ENCODE results near the gene TMPRSS4. TPM values are rescaled to one million over a fixed set of nuclear protein-coding genes. Genes with fewer than 3 reads are reported as not detected.

The TMPRSS4 gene
- total RNA-seq, 4 donors from 2014 or later, result 0.56 to 4.6 (median 1.3) TPM

DNA sequence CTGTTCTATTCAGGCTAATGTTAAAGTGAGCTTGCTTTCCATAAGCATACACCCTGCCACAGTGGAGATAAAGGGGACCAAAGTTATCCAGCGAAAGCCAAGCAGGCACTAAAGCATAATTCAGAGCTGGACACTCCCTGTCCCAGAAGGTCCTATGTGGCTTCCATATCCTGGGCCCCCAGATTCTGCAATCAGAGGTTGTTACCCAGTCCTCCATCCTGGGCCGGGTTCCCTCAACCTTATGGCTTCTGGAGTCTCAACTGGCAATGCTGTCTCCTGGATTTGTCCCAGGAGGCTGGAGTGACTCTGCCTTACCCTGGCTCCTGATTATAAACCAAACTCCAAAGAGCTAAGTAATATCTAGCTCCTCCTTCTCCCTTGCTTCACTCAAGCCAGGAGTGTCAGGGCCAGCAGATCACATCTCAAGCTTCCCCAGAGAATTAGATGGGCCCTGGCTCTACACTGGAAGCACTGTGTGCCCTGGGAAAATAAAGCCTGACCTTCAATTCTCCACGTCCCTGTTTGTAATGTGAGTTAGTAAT is 23.9 kb downstream of the TMPRSS4 start:
- WGBS, 2 donors, result 64 to 67% methylated on average over 3 of the region's 3 CpGs
- TF ChIP-seq, protein P1, sequence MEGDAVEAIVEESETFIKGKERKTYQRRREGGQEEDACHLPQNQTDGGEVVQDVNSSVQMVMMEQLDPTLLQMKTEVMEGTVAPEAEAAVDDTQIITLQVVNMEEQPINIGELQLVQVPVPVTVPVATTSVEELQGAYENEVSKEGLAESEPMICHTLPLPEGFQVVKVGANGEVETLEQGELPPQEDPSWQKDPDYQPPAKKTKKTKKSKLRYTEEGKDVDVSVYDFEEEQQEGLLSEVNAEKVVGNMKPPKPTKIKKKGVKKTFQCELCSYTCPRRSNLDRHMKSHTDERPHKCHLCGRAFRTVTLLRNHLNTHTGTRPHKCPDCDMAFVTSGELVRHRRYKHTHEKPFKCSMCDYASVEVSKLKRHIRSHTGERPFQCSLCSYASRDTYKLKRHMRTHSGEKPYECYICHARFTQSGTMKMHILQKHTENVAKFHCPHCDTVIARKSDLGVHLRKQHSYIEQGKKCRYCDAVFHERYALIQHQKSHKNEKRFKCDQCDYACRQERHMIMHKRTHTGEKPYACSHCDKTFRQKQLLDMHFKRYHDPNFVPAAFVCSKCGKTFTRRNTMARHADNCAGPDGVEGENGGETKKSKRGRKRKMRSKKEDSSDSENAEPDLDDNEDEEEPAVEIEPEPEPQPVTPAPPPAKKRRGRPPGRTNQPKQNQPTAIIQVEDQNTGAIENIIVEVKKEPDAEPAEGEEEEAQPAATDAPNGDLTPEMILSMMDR (IDR thresholded peaks at IDR 0.05), result no peak
- TF ChIP-seq POLR2A (IDR thresholded peaks at IDR 0.05), result no peak
- H3K4me3 ChIP-seq (ENCODE audit: low read depth, poor library complexity, severe bottlenecking), result no peak overlapping the region
- DNase-seq (ENCODE audit: low spot score in 2 of 2), result no peak
- intact Hi-C loops (cut with DNase I; ENCODE audit: low total_unique reads), result no loop called here

DNA sequence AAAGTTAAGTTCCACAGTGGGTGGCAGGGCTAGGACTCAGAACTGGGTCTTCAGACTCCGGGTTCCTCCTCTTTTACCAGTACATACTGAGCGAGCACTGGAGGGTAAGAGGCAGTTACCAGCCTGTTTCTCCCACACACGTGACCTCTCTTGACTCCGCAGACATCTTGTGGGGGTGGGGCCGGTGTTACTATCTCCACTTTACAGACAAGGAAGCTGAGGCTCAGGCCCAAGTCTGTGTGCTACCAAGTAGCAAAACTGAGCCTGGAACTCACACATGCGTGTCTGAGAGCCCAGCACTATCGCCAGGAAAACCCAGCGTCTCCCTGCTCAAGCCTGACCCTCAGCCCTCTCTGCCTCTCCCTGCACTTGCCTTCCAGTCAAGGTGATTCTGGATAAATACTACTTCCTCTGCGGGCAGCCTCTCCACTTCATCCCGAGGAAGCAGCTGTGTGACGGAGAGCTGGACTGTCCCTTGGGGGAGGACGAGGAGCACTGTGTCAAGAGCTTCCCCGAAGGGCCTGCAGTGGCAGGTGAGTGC is 25.9 kb downstream of the TMPRSS4 start:
- WGBS, 2 donors, result 79 to 82% methylated on average over 13 of the region's 13 CpGs
- no peak for TF ChIP-seq POLR2A (IDR thresholded peaks at IDR 0.05)
- TF ChIP-seq, protein P1 (IDR thresholded peaks at IDR 0.05), result no peak
- intact Hi-C loops (cut with DNase I; ENCODE audit: low total_unique reads), result no loop called here
- no peak for DNase-seq (ENCODE audit: low spot score in 2 of 2)
- H3K4me3 ChIP-seq (ENCODE audit: low read depth, poor library complexity, severe bottlenecking), result no peak overlapping the region

DNA sequence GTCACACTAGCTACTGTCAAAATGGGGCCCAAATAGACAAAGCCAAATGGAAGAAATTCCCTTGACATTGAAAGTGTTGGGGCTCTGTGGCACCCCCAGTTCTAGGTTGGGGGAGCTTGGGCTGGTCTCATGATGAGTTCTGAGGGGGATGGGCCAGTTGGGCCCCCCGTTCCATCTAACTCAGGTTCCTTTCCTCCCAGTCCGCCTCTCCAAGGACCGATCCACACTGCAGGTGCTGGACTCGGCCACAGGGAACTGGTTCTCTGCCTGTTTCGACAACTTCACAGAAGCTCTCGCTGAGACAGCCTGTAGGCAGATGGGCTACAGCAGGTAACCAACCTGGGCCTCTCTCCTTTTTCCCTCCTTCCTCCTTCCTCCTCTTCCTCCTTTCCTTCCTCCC is 27.6 kb downstream of the TMPRSS4 start:
- TF ChIP-seq POLR2A (IDR thresholded peaks at IDR 0.05), result no peak
- TF ChIP-seq, protein P1 (IDR thresholded peaks at IDR 0.05), result no peak
- 91 to 92% methylated on average over 6 of the region's 6 CpGs for WGBS, 2 donors
- no peak overlapping the region for H3K4me3 ChIP-seq (ENCODE audit: low read depth, poor library complexity, severe bottlenecking)
- intact Hi-C loops (cut with DNase I; ENCODE audit: low total_unique reads), result no loop called here
- no peak for DNase-seq (ENCODE audit: low spot score in 2 of 2)

DNA sequence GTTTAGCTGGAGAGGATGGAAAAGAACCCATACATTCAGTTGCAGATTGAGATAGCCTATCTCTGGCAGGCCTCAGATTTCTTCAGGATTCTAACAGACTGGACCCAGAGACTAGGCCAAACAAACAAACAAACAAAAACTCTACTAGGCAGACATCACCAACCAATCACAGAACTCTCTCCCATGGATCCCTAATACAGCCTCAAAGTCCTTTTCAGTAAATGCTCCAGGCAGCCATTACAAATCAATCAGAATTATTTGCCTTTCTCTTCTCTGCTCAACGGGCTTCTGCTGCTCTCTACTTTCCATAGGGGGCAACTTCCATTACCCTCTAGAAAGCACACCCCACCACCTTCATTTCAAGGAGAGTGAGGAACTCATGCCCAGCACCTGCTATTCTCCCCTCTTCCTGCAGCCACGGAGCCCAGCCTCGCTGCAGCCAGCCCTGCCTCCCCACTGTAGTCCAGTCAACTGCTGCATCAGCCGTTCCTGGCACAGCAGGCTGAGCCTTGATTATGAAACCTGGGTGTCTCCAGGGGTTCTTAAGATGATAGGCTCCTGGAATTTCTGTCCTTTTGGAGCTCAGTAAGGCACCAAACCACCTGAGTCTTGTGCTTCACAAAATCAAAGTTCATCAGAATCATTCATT is 28.9 kb downstream of the TMPRSS4 start:
- WGBS, 2 donors, result 65 to 79% methylated on average over 4 of the region's 4 CpGs
- intact Hi-C loops (cut with DNase I; ENCODE audit: low total_unique reads), result no loop called here
- DNase-seq (ENCODE audit: low spot score in 2 of 2), result no peak
- H3K4me3 ChIP-seq (ENCODE audit: low read depth, poor library complexity, severe bottlenecking), result no peak overlapping the region
- TF ChIP-seq, protein P1 (IDR thresholded peaks at IDR 0.05), result no peak
- TF ChIP-seq POLR2A (IDR thresholded peaks at IDR 0.05), result no peak

DNA sequence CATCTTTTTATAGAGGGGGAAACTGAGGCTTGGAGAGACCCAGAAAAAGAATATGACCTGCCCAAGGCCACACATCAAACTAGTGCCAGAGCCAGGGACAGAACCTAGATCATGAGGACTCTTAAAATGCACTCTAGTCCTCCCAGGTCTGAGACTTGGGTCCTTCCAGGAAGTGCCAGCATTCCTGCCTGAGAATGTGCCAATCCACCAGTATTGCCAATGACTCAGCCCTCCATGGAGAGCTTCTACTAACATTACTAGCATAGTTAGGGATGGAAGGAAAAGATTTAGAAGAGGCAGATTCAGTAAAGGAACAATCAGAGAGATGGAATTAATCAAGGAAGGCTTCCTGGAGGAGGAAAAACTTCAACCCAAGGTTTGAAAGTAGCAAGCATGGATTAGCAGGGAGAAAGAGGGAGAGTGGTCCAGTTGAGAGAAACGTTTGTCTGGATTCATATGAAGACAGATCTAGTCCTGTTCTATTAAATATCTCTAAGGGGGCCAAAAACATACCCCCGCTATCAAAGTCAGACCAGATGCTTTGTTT is 30.0 kb downstream of the TMPRSS4 start:
- 85% methylated on average over 2 of the region's 2 CpGs for WGBS, 2 donors
- TF ChIP-seq, protein P1 (IDR thresholded peaks at IDR 0.05), result no peak
- no peak for TF ChIP-seq POLR2A (IDR thresholded peaks at IDR 0.05)
- intact Hi-C loops (cut with DNase I; ENCODE audit: low total_unique reads), result no loop called here
- no peak overlapping the region for H3K4me3 ChIP-seq (ENCODE audit: low read depth, poor library complexity, severe bottlenecking)
- no peak for DNase-seq (ENCODE audit: low spot score in 2 of 2)
